Activated CD4-positive, alpha-beta T cell treated with anti-CD3 and anti-CD28 coated beads for 36 hours (primary cell): ENCODE data around the gene NKX2-2. TPM values are rescaled to one million over a fixed set of nuclear protein-coding genes. Genes with fewer than 3 reads are reported as not detected.
"Not testable (repeated sequence)": the region's sequence is repeated elsewhere in the genome, so short reads cannot be mapped to it uniquely, and the experiment has no call there.

Experiments
- ATAC-seq: fragments of 200-7000 bp; cut with Tn5 transposase; one replicate; pipeline ENCODE4 v1.10.0; 2021; ENCODE audit warnings: mild to moderate bottlenecking, moderate library complexity
- CTCF ChIA-PET: fragments of 350-600 bp; sonication (Branson Sonifier 250); formaldehyde crosslinking; loops from one replicate; lab custom pipeline; 2021; ENCODE audit warnings: antibody characterized with exemption; lab: Charles Lee
- POLR2A ChIA-PET: fragments of 350-600 bp; sonication (Branson Sonifier 250); formaldehyde crosslinking; loops from one replicate; lab custom pipeline; 2021; ENCODE audit warnings: antibody characterized with exemption, inconsistent platforms; lab: Charles Lee
- DNase-seq: peaks from one replicate; pipeline ENCODE4 v3.0.0-alpha.2; 2020
- H3K27ac Mint-ChIP-seq: one replicate; pipeline ENCODE4 v1.8.0; 2021; ENCODE audit warnings: mixed read lengths
- H3K27me3 Mint-ChIP-seq: one replicate; pipeline ENCODE4 v1.8.0; 2021; ENCODE audit warnings: mixed read lengths
- H3K36me3 Mint-ChIP-seq: one replicate; pipeline ENCODE4 v1.8.0; 2021; ENCODE audit warnings: low read depth, mixed read lengths
- H3K4me1 Mint-ChIP-seq: one replicate; pipeline ENCODE4 v1.8.0; 2021; ENCODE audit warnings: mixed read lengths
- H3K4me3 Mint-ChIP-seq: one replicate; pipeline ENCODE4 v1.8.0; 2021; ENCODE audit warnings: mild to moderate bottlenecking, moderate library complexity, mixed read lengths
- H3K9me3 Mint-ChIP-seq: one replicate; pipeline ENCODE4 v1.8.0; 2021; ENCODE audit warnings: low read depth, mixed read lengths
- intact Hi-C, 2 experiments: fragments of 100-400 bp; cut with DNase I in 1 of 2; cut with micrococcal nuclease in 1 of 2; formaldehyde crosslinking; loops; one replicate each; pipeline versions ENCODE4 v1.14.2 to v1.15.1; 2022 to 2024; cut with DNase I, micrococcal nuclease
- total RNA-seq, 2 experiments: library from RNA; stranded (reverse); gene quantifications; one replicate each; pipeline ENCODE4 v1.2.3, GENCODE V29; 2021

NKX2-2 gene
- total RNA-seq, 2 experiments from 2014 or later, result not detected

GRCh38 chr20:21498635-21499034 lies 15.2 kb downstream of the NKX2-2 start:
- intact Hi-C loops, result no loop called here
- CTCF ChIA-PET, result interaction anchor here (1.7 kb wide), 1 partner anchor 263 kb away, joined by 5 read pairs; no protein-coding TSS in a partner anchor
- Mint-ChIP-seq H3K27me3 (peaks cover 25% of the 10 kb centered on the region), H3K4me3 (no peak overlapping the region), H3K4me1 (peaks cover 2% of the 10 kb centered on the region), H3K9me3 (no peaks in the 10 kb centered on the region), H3K36me3 (no peaks in the 10 kb centered on the region), H3K27ac (no peak overlapping the region)
- DNase-seq (no peak), ATAC-seq (no peak)
- POLR2A ChIA-PET, result no interaction called here

DNA sequence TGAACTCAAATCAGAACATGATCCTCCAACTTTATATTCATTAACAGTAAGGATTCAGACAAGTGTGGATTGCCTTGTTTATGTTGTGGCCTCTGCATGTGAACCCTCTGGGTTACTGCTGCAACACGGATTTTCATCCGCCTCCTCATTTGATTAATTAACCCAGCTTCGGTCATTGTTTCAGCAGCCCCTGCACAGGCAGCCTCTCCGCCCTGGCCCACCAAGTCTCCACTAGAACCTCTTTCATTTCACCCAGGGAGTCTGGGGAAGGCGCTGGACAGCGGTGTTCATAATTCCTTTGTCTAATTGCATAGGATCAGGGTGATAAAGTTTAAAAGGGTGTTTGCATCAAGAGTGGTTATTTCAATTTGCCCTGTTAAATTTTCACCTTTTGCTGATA lies 15.7 kb downstream of the NKX2-2 start:
- Mint-ChIP-seq H3K27ac (no peak overlapping the region), H3K9me3 (no peaks in the 10 kb centered on the region), H3K4me1 (no peaks in the 10 kb centered on the region), H3K27me3 (peaks cover 24% of the 10 kb centered on the region), H3K4me3 (no peak overlapping the region), H3K36me3 (no peaks in the 10 kb centered on the region)
- POLR2A ChIA-PET, result no interaction called here
- DNase-seq, result no peak
- ATAC-seq, result no peak
- intact Hi-C loops, result no loop called here
- CTCF ChIA-PET, result interaction anchor here (0.6 kb wide), 1 partner anchor 104 kb away, joined by 4 read pairs; no protein-coding TSS in a partner anchor

DNA sequence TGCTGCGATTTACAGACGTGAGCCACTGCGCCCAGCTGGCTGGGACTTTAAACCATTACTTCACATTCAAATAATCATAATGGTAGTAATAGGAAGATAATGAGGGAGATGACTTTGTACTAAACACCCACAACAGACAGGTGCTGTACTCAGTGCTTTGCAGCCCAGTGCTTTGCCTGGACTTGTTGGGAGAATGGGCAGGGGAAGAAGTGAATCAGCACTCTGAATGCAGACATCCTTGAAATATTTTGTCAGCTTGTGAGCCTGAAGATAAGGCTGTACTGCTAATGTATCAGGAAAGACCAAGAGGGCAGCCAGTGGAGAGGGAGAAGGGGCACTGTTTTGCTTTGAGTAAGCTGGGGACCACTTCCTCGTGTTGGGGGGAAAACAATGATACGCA lies 17.4 kb downstream of the NKX2-2 start:
- Mint-ChIP-seq H3K27me3 (peaks cover 25% of the 10 kb centered on the region), H3K4me1 (no peaks in the 10 kb centered on the region), H3K27ac (no peak overlapping the region), H3K9me3 (no peaks in the 10 kb centered on the region), H3K4me3 (no peak overlapping the region), H3K36me3 (no peaks in the 10 kb centered on the region)
- ChIA-PET POLR2A (no interaction called here), CTCF (interaction anchor here (0.6 to 2.4 kb wide), 3 partner anchors 9 to 261 kb away, joined by 3 to 12 read pairs (median 10); no protein-coding TSS in a partner anchor)
- intact Hi-C loops, result no loop called here
- ATAC-seq, result no peak
- no peak for DNase-seq

GRCh38 chr20:21493049-21493448 lies 20.8 kb downstream of the NKX2-2 start:
- CTCF ChIA-PET, result interaction anchor here (0.6 to 1.0 kb wide), 4 partner anchors 12 to 680 kb away, joined by 3 to 7 read pairs (median 4); no protein-coding TSS in a partner anchor
- intact Hi-C loops, result no loop called here
- POLR2A ChIA-PET, result interaction anchor here (0.6 kb wide), 1 partner anchor 20 kb away, joined by 3 read pairs; no protein-coding TSS in a partner anchor
- H3K27ac Mint-ChIP-seq, result no peak overlapping the region
- H3K9me3 Mint-ChIP-seq, result no peaks in the 10 kb centered on the region
- peaks cover 30% of the 10 kb centered on the region for H3K27me3 Mint-ChIP-seq
- H3K4me3 Mint-ChIP-seq, result no peak overlapping the region
- no peak for DNase-seq
- ATAC-seq, result no peak
- H3K4me1 Mint-ChIP-seq, result no peaks in the 10 kb centered on the region
- H3K36me3 Mint-ChIP-seq, result no peaks in the 10 kb centered on the region

DNA sequence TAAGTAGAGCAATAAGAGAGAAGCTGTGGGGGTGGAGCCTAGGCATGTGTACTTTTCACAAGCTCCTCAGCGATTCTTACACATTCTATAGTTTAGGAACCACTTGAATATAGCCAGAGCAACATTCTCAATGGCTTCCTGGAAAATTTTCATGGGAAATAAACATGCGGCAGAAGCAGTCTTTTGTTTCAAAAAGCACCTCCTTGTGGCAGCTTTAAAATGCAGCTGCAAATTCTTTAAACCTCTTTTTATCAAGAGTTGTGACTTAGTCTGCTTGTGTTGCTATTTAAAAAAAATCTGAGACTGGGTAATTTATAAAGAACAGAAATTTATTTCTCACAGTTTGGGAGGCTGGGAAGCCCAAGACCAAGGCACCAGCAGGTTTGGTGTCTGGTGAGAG lies 23.8 kb downstream of the NKX2-2 start:
- H3K27ac Mint-ChIP-seq, result no peak overlapping the region
- intact Hi-C loops, result no loop called here
- no peaks in the 10 kb centered on the region for H3K9me3 Mint-ChIP-seq
- ATAC-seq, result no peak
- no peaks in the 10 kb centered on the region for H3K36me3 Mint-ChIP-seq
- peaks cover 34% of the 10 kb centered on the region for H3K27me3 Mint-ChIP-seq
- POLR2A ChIA-PET, result no interaction called here
- no peak for DNase-seq
- no peak overlapping the region for H3K4me3 Mint-ChIP-seq
- no peaks in the 10 kb centered on the region for H3K4me1 Mint-ChIP-seq
- CTCF ChIA-PET, result interaction anchor here (0.7 to 1.2 kb wide), 3 partner anchors 15 to 53 kb away, joined by 3 to 4 read pairs (median 4); no protein-coding TSS in a partner anchor

DNA sequence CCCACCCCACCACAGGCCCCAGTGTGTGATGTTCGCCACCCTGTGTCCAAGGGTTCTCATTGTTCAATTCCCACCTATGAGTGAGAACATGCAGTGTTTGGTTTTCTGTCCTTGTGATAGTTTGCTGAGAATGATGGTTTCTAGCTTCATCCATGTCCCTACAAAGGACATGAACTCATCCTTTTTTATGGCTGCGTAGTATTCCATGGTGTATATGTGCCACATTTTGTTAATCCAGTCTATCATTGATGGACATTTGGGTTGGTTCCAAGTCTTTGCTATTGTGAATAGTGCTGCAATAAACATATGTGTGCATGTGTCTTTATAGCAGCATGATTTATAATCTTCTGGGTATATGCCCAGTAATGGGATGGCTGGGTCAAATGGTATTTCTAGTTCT lies 33.7 kb downstream of the NKX2-2 start:
- H3K4me1 Mint-ChIP-seq, intact Hi-C loops, DNase-seq, H3K27ac Mint-ChIP-seq, H3K4me3 Mint-ChIP-seq, CTCF ChIA-PET, ATAC-seq, POLR2A ChIA-PET, H3K36me3 Mint-ChIP-seq, H3K9me3 Mint-ChIP-seq: not testable (repeated sequence)
- H3K27me3 Mint-ChIP-seq, result peaks cover 38% of the 10 kb centered on the region

- intact Hi-C loops, result no loop called here
- ChIA-PET POLR2A (no interaction called here), CTCF (interaction anchor here (0.8 to 1.0 kb wide), 2 partner anchors 12 to 72 kb away, joined by 3 read pairs; no protein-coding TSS in a partner anchor)
- ATAC-seq, result no peak
- Mint-ChIP-seq H3K27me3 (peaks cover 17% of the 10 kb centered on the region), H3K9me3 (peaks cover 8% of the 10 kb centered on the region), H3K4me1 (no peaks in the 10 kb centered on the region), H3K27ac (no peak overlapping the region), H3K4me3 (no peak overlapping the region), H3K36me3 (no peaks in the 10 kb centered on the region)
- no peak for DNase-seq
Measured at GRCh38 chr20:21465799-21466198, 48.1 kb downstream of the NKX2-2 start.

DNA sequence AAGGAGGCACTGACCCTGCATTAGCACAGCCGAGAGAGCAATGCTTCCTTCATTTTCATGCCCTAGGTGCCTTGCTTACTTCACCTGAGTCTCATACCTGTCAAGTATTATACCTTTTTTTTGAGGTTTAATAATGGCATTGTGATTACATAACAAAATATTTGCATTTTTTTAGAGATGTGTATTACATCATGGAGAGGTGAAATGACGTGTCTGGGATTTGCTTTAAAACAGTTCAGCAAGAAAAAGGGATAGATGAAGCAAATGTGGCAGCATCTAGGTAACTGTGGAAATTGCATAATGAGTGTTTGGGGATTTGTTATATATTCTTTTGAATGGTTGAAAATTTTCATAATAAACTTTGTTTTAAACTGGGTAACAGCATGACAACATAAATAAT lies 48.9 kb downstream of the NKX2-2 start:
- H3K4me3 Mint-ChIP-seq, result no peak overlapping the region
- CTCF ChIA-PET, result no interaction called here
- no peak overlapping the region for H3K27ac Mint-ChIP-seq

More for the DNA sequence above, 48.9 kb downstream of the NKX2-2 start:
- POLR2A ChIA-PET, result no interaction called here
- ATAC-seq, result no peak
- no peak for DNase-seq
- Mint-ChIP-seq H3K9me3 (peaks cover 8% of the 10 kb centered on the region), H3K36me3 (no peaks in the 10 kb centered on the region), H3K27me3 (peaks cover 22% of the 10 kb centered on the region), H3K4me1 (no peaks in the 10 kb centered on the region)
- intact Hi-C loops, result no loop called here

Other genes with a start within 250 kb of the NKX2-2 start
- gene XRN2, start 210.7 kb downstream of the NKX2-2 start, total RNA-seq, result 10 to 100 TPM; 87.1 to 88.4 TPM
- not detected for gene NKX2-4, start 116.5 kb downstream of the NKX2-2 start, total RNA-seq
- gene PAX1, start 191.6 kb upstream of the NKX2-2 start, total RNA-seq, result not detected